ENCODE measurements around the gene PCBP3.

GRCh38 chr21:45639206-45640000 lies 4.1 kb upstream of the PCBP3 start:
- no peak for TF ChIP-seq YY1 (IDR thresholded peaks at IDR 0.05; ENCODE audit: insufficient read depth, insufficient read length)
- TF ChIP-seq ZNF274 (IDR thresholded peaks at IDR 0.05; ENCODE audit: low read depth, low read length) = no peak
